ENCODE data around the gene ERFE. TPM values are rescaled to one million over a fixed set of nuclear protein-coding genes. Genes with fewer than 3 reads are reported as not detected.
"Not testable (repeated sequence)": the region's sequence is repeated elsewhere in the genome, so short reads cannot be mapped to it uniquely, and the experiment has no call there.

Gene ERFE
- total RNA-seq, 1 experiment from 2014 or later, result 4.5 TPM

- ATAC-seq; H3K36me3 Mint-ChIP-seq; DNase-seq (ENCODE audit: low spot score); H3K27ac Mint-ChIP-seq; H3K27me3 Mint-ChIP-seq (ENCODE audit: low read depth); H3K4me3 Mint-ChIP-seq; H3K4me1 Mint-ChIP-seq; POLR2A ChIA-PET: not testable (repeated sequence)
- CTCF ChIA-PET, result interaction anchor here (0.6 to 1.8 kb wide), 3 partner anchors 9 to 125 kb away, joined by 3 to 6 read pairs (median 4); no protein-coding TSS in a partner anchor
- H3K9me3 Mint-ChIP-seq, result peaks cover 21% of the 10 kb centered on the region
These were observed 43.1 kb upstream of the ERFE start for GRCh38 chr2:238115709-238116108.

GRCh38 chr2:238116298-238117198 lies 42.2 kb upstream of the ERFE start:
- Mint-ChIP-seq H3K9me3 (peaks cover 17% of the 10 kb centered on the region), H3K27ac (no peak overlapping the region), H3K27me3 (ENCODE audit: low read depth) (no peaks in the 10 kb centered on the region), H3K36me3 (peaks cover 6% of the 10 kb centered on the region), H3K4me1 (no peaks in the 10 kb centered on the region), H3K4me3 (no peak overlapping the region)
- no peak for TF ChIP-seq AR (CRISPR knock-in tag; IDR thresholded peaks at IDR 0.05)
- TF ChIP-seq TCF7 (CRISPR knock-in tag; IDR thresholded peaks at IDR 0.05; ENCODE audit: low read depth), result no peak
- TF ChIP-seq EMX1 (CRISPR knock-in tag; IDR thresholded peaks at IDR 0.05), result no peak
- TF ChIP-seq FOXP1 (CRISPR knock-in tag; IDR thresholded peaks at IDR 0.05; ENCODE audit: borderline replicate concordance), result no peak
- no peak for TF ChIP-seq NFATC4 (CRISPR knock-in tag; IDR thresholded peaks at IDR 0.05)
- TF ChIP-seq E2F5 (CRISPR knock-in tag; IDR thresholded peaks at IDR 0.05), result no peak
- TF ChIP-seq ZNF671 (CRISPR knock-in tag; IDR thresholded peaks at IDR 0.05), result no peak
- no peak for TF ChIP-seq ZNF121 (CRISPR knock-in tag; IDR thresholded peaks at IDR 0.05)
- no peak for TF ChIP-seq FOXJ3 (CRISPR knock-in tag; IDR thresholded peaks at IDR 0.05; ENCODE audit: borderline replicate concordance)
- TF ChIP-seq AFF4 (CRISPR knock-in tag; IDR thresholded peaks at IDR 0.05; ENCODE audit: borderline replicate concordance), result no peak
- TF ChIP-seq STAT6 (CRISPR knock-in tag; conservative IDR thresholded peaks at IDR 0.05; ENCODE audit: low read depth), result no peak
- TF ChIP-seq ZNF425 (CRISPR knock-in tag; conservative IDR thresholded peaks at IDR 0.05), result no peak
- TF ChIP-seq NR2C2 (CRISPR knock-in tag; IDR thresholded peaks at IDR 0.05), result no peak
- TF ChIP-seq ZNF317 (CRISPR knock-in tag; IDR thresholded peaks at IDR 0.05; ENCODE audit: borderline replicate concordance, low read depth), result no peak
- TF ChIP-seq ZNF263 (CRISPR knock-in tag; IDR thresholded peaks at IDR 0.05; ENCODE audit: low read depth), result no peak
- no peak for TF ChIP-seq OVOL2 (CRISPR knock-in tag; IDR thresholded peaks at IDR 0.05; ENCODE audit: borderline replicate concordance)
- no peak for TF ChIP-seq ZNF423 (CRISPR knock-in tag; IDR thresholded peaks at IDR 0.05)
- TF ChIP-seq MAX (CRISPR knock-in tag; IDR thresholded peaks at IDR 0.05), result no peak
- TF ChIP-seq HMGXB4 (CRISPR knock-in tag; IDR thresholded peaks at IDR 0.05), result no peak
- ATAC-seq (no peak), DNase-seq (ENCODE audit: low spot score) (no peak)
- CTCF ChIA-PET, result interaction anchor here (1.3 kb wide), 1 partner anchor 23 kb away, joined by 3 read pairs; no protein-coding TSS in a partner anchor
- POLR2A ChIA-PET, result no interaction called here

All from WTC11 (cell line).